ENCODE data around the gene PCSK1N. TPM values are rescaled to one million over a fixed set of nuclear protein-coding genes. Genes with fewer than 3 reads are reported as not detected.

Gene PCSK1N
- total RNA-seq, 2 donors from 2014 or later: 3.9 to 9.8 TPM

Other genes with a start within 250 kb of the PCSK1N start
- 100 to 1,000 TPM; 142 to 178 TPM for gene WDR13, start 238.1 kb downstream of the PCSK1N start, total RNA-seq
- gene WAS, start 151.8 kb downstream of the PCSK1N start, total RNA-seq: 1 to 10 TPM; 5.0 to 9.1 TPM
- gene SUV39H1, start 138.9 kb downstream of the PCSK1N start, total RNA-seq: 1 to 10 TPM; 3.6 to 3.8 TPM
- gene GLOD5, start 73.9 kb downstream of the PCSK1N start, total RNA-seq: not detected
- not detected for gene GATA1, start 49.0 kb downstream of the PCSK1N start, total RNA-seq
- gene HDAC6, start 33.5 kb downstream of the PCSK1N start, total RNA-seq: 10 to 100 TPM; 43.1 to 44.6 TPM
- gene ERAS, start 9.1 kb downstream of the PCSK1N start, total RNA-seq: not detected
- gene TIMM17B, start 62.2 kb upstream of the PCSK1N start, total RNA-seq: 10 to 100 TPM; 52.4 to 60.3 TPM
- gene PQBP1, start 62.3 kb upstream of the PCSK1N start, total RNA-seq: 10 to 100 TPM; 49.5 to 63.7 TPM
- gene SLC35A2, start 76.0 kb upstream of the PCSK1N start, total RNA-seq: 10 to 100 TPM; 13.8 to 17.4 TPM
- 1 to 10 TPM; 4.0 to 5.5 TPM for gene PIM2, start 83.4 kb upstream of the PCSK1N start, total RNA-seq
- 10 to 100 TPM; 19.0 to 27.0 TPM for gene OTUD5, start 122.0 kb upstream of the PCSK1N start, total RNA-seq
- gene KCND1, start 136.2 kb upstream of the PCSK1N start, total RNA-seq: 1 to 10 TPM in 1 of 2 donors, under 1 TPM in 1; 0.99 to 1.4 TPM
- 10 to 100 TPM; 23.7 to 25.4 TPM for gene GRIPAP1, start 166.7 kb upstream of the PCSK1N start, total RNA-seq
- gene TFE3, start 207.7 kb upstream of the PCSK1N start, total RNA-seq: 10 to 100 TPM; 34.5 to 36.2 TPM
- gene CCDC120, start 223.4 kb upstream of the PCSK1N start, total RNA-seq: 1 to 10 TPM; 2.4 to 2.7 TPM
- gene PRAF2, start 238.4 kb upstream of the PCSK1N start, total RNA-seq: 10 to 100 TPM; 15.6 to 20.1 TPM
- gene WDR45, start 244.3 kb upstream of the PCSK1N start, total RNA-seq: 10 to 100 TPM; 52.3 to 61.1 TPM

Data from left cardiac atrium (tissue), 2 donors.